ENCODE results near the gene CDCP1.

CDCP1 gene

GRCh38 chr3:45137656-45138181 lies 8.5 kb downstream of the CDCP1 start:
- no peak for DNase-seq (ENCODE audit: low read depth)

- DNase-seq (ENCODE audit: low read depth): no peak
Measured at GRCh38 chr3:45135959-45136358, 10.2 kb downstream of the CDCP1 start.

- no peak for DNase-seq (ENCODE audit: low read depth)
Measured at GRCh38 chr3:45134758-45135521, 11.2 kb downstream of the CDCP1 start.

- no peak for DNase-seq (ENCODE audit: low read depth)
Measured at GRCh38 chr3:45132568-45133211, 13.5 kb downstream of the CDCP1 start.

GRCh38 chr3:45131201-45131600 lies 15.0 kb downstream of the CDCP1 start:
- DNase-seq (ENCODE audit: low read depth): no peak

- no peak for DNase-seq (ENCODE audit: low read depth)
Measured at GRCh38 chr3:45130476-45130875, 15.7 kb downstream of the CDCP1 start.

GRCh38 chr3:45128950-45129349 lies 17.2 kb downstream of the CDCP1 start:
- DNase-seq (ENCODE audit: low read depth): no peak

GRCh38 chr3:45127130-45127822 lies 18.9 kb downstream of the CDCP1 start:
- no peak for DNase-seq (ENCODE audit: low read depth)

- DNase-seq (ENCODE audit: low read depth): no peak
Measured at GRCh38 chr3:45126730-45127129, 19.4 kb downstream of the CDCP1 start.

GRCh38 chr3:45125550-45126026 lies 20.6 kb downstream of the CDCP1 start:
- DNase-seq (ENCODE audit: low read depth): no peak

- DNase-seq (ENCODE audit: low read depth): no peak
Measured at GRCh38 chr3:45124956-45125355, 21.2 kb downstream of the CDCP1 start.

GRCh38 chr3:45124352-45124751 lies 21.8 kb downstream of the CDCP1 start:
- no peak for DNase-seq (ENCODE audit: low read depth)

GRCh38 chr3:45123581-45124269 lies 22.5 kb downstream of the CDCP1 start:
- DNase-seq (ENCODE audit: low read depth): no peak

- DNase-seq (ENCODE audit: low read depth): no peak
Measured at GRCh38 chr3:45123030-45123429, 23.1 kb downstream of the CDCP1 start.

- no peak for DNase-seq (ENCODE audit: low read depth)
Measured at GRCh38 chr3:45120359-45121158, 25.6 kb downstream of the CDCP1 start.

- DNase-seq (ENCODE audit: low read depth): no peak
Measured at GRCh38 chr3:45119824-45120358, 26.3 kb downstream of the CDCP1 start.

- DNase-seq (ENCODE audit: low read depth): no peak
Measured at GRCh38 chr3:45119376-45119775, 26.8 kb downstream of the CDCP1 start.

GRCh38 chr3:45118615-45119071 lies 27.5 kb downstream of the CDCP1 start:
- no peak for DNase-seq (ENCODE audit: low read depth)

GRCh38 chr3:45116350-45116749 lies 29.8 kb downstream of the CDCP1 start:
- DNase-seq (ENCODE audit: low read depth): no peak

- no peak for DNase-seq (ENCODE audit: low read depth)
Measured at GRCh38 chr3:45113625-45114050, 32.5 kb downstream of the CDCP1 start.

- DNase-seq (ENCODE audit: low read depth): no peak
Measured at GRCh38 chr3:45112939-45113338, 33.2 kb downstream of the CDCP1 start.
